Renal pelvis (tissue), 12 donors: ENCODE data around the gene PRR32. TPM values are rescaled to one million over a fixed set of nuclear protein-coding genes. Genes with fewer than 3 reads are reported as not detected.
"Not testable (repeated sequence)": the region's sequence is repeated elsewhere in the genome, so short reads cannot be mapped to it uniquely, and the experiment has no call there.

Experiments used
- DNase-seq: peaks from one replicate; pipeline ENCODE4 v3.0.0-alpha.2; 2013
- long read RNA-seq, 16 experiments: transcript quantifications; one replicate each; lab custom pipeline, GENCODE V29; 2026
- polyA plus RNA-seq, 3 donors: library from polyadenylated mRNA; unstranded; fragments of 120-200 nt; gene quantifications; one replicate each; pipeline ENCODE4 v1.2.1, GENCODE V29; 2013; ENCODE audit not compliant: insufficient read length in 3 of 3

PRR32 gene, protein sequence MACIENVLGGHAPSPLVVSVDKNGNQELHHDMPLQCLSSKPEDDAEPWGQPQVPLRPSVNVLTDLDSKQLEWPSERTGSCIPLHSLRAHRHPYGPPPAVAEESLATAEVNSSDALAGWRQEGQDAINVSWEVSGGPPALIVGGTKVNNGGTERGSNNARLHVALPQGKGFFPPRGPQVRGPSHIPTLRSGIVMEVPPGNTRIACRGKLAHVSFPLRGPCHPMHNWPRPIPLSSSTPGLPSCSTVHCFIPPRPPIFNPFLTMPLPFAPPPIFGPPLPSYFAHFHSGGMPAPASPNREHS
- not detected for polyA plus RNA-seq
- long read RNA-seq, donor 1: 0 reads
- long read RNA-seq, donor 2: 0 reads
- long read RNA-seq, donor 3: 0 reads
- long read RNA-seq, donor 4: 0 reads
- long read RNA-seq, donor 5: 0 reads
- long read RNA-seq, donor 6: 0 reads
- long read RNA-seq, donor 7: 0 reads
- long read RNA-seq, donor 8: 0 reads
- long read RNA-seq, donor 9: 0 reads
- long read RNA-seq, donor 10: 0 reads
- long read RNA-seq, donor 11: 0 reads
- long read RNA-seq, donor 12: 0 reads
- long read RNA-seq, donor 13: 0 reads
- long read RNA-seq, donor 14: 0 reads
- long read RNA-seq, donor 15: 0 reads
- long read RNA-seq, donor 16: 0 reads

GRCh38 chrX:126819429-126819828, at the start of gene PRR32:
PRR32 (plus strand) TSS chrX:126819729; CDS start chrX:126819844, 115 bp downstream.
- DNase-seq: no peak

GRCh38 chrX:126770179-126770578, 49.4 kb upstream of the PRR32 start:
- DNase-seq: peak; percentile 16

DNA sequence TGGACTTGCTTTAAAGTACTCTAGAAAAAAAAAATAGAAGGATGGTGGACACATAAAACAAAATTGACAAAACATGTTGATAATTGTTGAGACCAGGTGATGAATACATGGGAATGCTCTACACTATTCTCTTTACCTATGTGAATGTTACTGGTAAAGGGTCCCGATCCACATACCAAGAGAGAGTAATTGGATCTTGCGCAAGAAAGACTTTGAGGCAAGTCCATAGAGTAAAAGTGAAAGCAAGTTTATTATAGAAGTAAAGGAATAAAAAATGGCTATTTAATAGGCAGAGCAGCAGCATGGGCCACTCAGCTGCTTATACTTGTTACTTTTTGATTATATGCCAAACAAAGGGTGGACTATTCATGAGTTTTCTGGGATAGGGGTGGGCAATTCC, 34.0 kb upstream of the PRR32 start:
- DNase-seq: no peak

GRCh38 chrX:126799059-126799458, 20.5 kb upstream of the PRR32 start:
- no peak for DNase-seq

GRCh38 chrX:126806784-126807183, 12.7 kb upstream of the PRR32 start:
- not testable (repeated sequence) for DNase-seq

DNA sequence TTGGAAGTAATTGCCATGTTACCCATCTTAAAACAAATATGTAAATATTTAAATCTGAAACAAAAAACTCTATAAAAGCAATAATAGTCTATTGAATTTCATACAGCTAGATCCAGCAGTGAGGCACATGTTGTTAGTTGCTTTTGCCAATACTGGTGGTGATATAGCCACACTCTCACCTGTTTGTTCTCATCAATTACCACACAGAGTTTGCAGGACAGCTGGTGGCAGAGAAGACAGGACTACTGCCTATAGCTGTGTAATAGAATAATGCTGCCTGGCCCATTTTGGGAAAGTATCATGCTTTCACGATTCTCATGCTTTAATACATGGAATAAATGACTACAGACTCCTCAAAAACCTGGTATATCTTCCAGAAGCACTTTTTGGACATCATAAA, 3.7 kb upstream of the PRR32 start:
- DNase-seq: no peak

DNA sequence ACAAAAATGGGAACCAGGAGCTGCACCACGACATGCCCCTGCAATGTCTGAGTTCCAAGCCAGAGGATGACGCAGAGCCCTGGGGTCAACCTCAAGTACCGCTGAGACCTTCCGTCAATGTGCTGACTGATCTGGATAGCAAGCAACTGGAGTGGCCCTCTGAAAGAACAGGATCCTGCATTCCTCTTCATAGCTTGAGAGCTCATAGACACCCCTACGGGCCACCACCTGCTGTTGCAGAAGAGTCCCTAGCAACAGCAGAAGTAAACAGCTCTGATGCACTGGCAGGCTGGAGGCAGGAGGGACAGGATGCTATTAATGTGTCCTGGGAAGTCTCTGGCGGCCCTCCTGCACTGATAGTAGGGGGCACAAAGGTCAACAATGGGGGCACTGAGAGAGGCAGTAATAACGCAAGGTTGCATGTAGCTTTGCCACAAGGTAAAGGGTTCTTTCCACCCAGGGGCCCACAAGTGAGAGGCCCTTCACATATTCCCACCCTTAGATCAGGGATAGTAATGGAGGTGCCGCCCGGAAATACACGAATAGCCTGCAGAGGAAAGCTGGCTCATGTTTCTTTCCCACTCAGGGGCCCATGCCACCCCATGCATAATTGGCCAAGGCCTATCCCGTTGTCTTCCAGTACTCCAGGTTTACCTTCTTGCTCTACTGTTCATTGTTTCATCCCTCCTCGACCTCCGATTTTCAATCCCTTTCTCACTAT, 1.3 kb downstream of the PRR32 start:
- no peak for DNase-seq

DNA sequence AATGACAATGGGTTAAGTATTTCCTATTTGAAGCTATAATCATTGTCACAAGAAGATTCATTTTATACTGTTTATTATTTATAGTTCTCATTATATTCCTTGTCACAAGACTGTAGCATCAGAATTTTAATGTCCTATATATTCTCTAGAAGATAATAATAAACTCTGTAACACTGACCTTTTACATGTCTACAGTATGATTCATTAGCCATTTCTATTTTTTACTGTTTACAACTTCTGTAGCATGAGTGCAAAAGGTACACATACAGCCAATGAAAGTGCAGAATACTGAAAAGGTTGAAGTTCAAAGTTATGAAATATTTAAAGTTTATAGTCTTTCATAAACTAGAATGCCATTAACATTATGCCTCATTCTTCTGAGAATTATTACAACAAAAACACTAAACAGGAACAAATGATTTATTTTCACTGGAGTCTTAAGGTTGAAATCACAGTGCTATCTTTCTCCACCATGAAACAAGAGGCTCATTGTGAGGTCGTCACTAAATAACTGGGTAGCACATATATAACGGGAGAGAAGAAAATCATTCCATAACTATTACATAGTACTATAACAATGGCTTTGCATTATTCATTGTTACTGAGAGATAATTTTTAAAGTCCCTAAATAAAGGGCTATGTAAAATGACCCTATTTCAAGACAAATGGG, 4.9 kb downstream of the PRR32 start:
- no peak for DNase-seq

DNA sequence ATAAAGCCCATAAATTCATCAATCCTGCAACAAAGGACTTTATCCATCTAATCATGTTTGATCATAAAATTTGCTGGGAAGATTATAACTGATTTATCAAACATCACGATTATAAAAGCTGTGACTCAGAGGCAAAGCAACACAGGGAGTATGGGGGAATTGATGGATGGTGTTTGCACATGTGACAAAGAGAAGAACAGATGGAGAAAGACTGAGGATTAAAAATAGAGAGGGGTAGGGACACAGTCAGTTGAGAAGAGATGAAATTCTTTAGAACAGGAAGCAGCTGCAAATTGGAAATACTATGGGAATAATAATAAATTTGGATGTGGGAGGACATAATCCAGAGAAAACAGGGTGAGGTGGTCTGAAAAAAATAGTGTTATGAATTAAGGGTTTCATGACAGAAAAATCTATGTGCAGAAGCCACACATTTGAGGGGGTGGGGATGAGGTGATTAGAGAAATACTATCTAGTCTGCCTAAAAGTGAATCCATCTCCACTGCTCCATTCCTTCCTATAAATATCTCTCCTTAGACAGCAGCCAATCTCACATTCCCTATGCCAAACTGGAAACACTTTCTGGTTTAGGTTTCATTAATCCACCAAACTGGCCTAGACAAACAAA, 6.2 kb downstream of the PRR32 start:
- DNase-seq: no peak

- DNase-seq: no peak
Measured at GRCh38 chrX:126836186-126836585, 16.7 kb downstream of the PRR32 start.

GRCh38 chrX:126847143-126847542, 27.6 kb downstream of the PRR32 start:
- DNase-seq: no peak

DNA sequence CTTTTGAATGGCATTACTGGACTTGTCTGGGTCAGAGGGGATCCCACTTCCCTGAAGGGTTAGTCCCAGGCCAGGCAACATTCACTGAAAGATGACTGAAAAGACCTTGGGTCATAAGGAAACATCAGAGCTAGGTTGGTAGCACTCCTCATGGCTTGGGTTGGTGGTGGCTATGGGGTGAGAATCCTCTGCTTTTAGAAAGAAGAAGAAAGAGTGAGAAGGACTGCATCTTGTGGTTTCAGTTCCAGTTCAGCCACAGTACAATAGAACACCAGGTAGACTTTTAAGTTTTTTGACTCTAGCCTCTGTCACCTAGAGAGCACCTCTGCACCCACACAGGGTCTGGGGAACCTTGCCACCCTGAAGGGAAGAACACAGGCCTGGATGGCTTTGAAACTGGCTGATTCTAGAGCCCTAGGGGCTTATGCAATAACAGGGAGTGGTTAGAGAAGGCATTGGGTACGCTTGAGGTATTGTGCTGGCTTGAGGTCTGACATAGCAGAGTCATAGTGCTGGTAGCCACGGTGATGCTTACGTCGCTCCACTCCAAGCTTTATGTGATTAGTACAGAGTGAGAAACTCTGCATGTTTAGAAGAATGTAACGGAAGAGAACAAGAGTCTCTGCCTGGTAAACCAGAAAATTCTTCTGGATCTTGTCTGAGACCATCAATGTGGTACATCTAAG, 36.5 kb downstream of the PRR32 start:
- DNase-seq: no peak
